ENCODE measurements around the gene STK32C.

STK32C gene

GRCh38 chr10:132258423-132258822, 49.3 kb downstream of the STK32C start (continued):
- TF ChIP-seq ZNF565 (CRISPR knock-in tag; conservative IDR thresholded peaks at IDR 0.05; ENCODE audit: low read depth) = no peak
- no peak for TF ChIP-seq POU6F1 (CRISPR knock-in tag; IDR thresholded peaks at IDR 0.05; ENCODE audit: borderline replicate concordance, low read depth)
- TF ChIP-seq PPARA (CRISPR knock-in tag; IDR thresholded peaks at IDR 0.05; ENCODE audit: borderline replicate concordance) = no peak
- no peak for TF ChIP-seq ZC3H10 (CRISPR knock-in tag; IDR thresholded peaks at IDR 0.05)

- TF ChIP-seq ZC3H10 (CRISPR knock-in tag; IDR thresholded peaks at IDR 0.05) (no peak), ZFP30 (CRISPR knock-in tag; IDR thresholded peaks at IDR 0.05) (no peak), ESRRG (CRISPR knock-in tag; IDR thresholded peaks at IDR 0.05) (no peak), TCF4 (CRISPR knock-in tag; IDR thresholded peaks at IDR 0.05; ENCODE audit: borderline replicate concordance) (no peak), PPARA (CRISPR knock-in tag; IDR thresholded peaks at IDR 0.05; ENCODE audit: borderline replicate concordance) (no peak), PATZ1 (CRISPR knock-in tag; IDR thresholded peaks at IDR 0.05; ENCODE audit: borderline replicate concordance) (no peak), CSDC2 (CRISPR knock-in tag; IDR thresholded peaks at IDR 0.05) (no peak), ZNF565 (CRISPR knock-in tag; conservative IDR thresholded peaks at IDR 0.05; ENCODE audit: low read depth) (no peak), BACH2 (CRISPR knock-in tag; IDR thresholded peaks at IDR 0.05; ENCODE audit: borderline replicate concordance) (no peak), TOX (CRISPR knock-in tag; IDR thresholded peaks at IDR 0.05; ENCODE audit: borderline replicate concordance) (no peak), ZFP3 (CRISPR knock-in tag; IDR thresholded peaks at IDR 0.05) (no peak), ZNF8 (CRISPR knock-in tag; IDR thresholded peaks at IDR 0.05) (no peak), OSR1 (CRISPR knock-in tag; IDR thresholded peaks at IDR 0.05) (no peak)
- ATAC-seq = no peak
Measured at GRCh38 chr10:132257907-132258306, 49.8 kb downstream of the STK32C start.

- ATAC-seq = peak; percentile 69
- TF ChIP-seq RARB (CRISPR knock-in tag; IDR thresholded peaks at IDR 0.05) (no peak), POU6F1 (CRISPR knock-in tag; IDR thresholded peaks at IDR 0.05; ENCODE audit: borderline replicate concordance, low read depth) (no peak), ZFP30 (CRISPR knock-in tag; IDR thresholded peaks at IDR 0.05) (no peak), OSR1 (CRISPR knock-in tag; IDR thresholded peaks at IDR 0.05) (no peak)
Measured at GRCh38 chr10:132257271-132257670, 50.5 kb downstream of the STK32C start.

GRCh38 chr10:132256866-132257265, 50.9 kb downstream of the STK32C start:
- no peak for ATAC-seq
- no peak for TF ChIP-seq ZC3H10 (CRISPR knock-in tag; IDR thresholded peaks at IDR 0.05)
- no peak for TF ChIP-seq CSDC2 (CRISPR knock-in tag; IDR thresholded peaks at IDR 0.05)
- TF ChIP-seq SNAI2 (CRISPR knock-in tag; IDR thresholded peaks at IDR 0.05) = no peak
- no peak for TF ChIP-seq TCF4 (CRISPR knock-in tag; IDR thresholded peaks at IDR 0.05; ENCODE audit: borderline replicate concordance)
- TF ChIP-seq ZNF8 (CRISPR knock-in tag; IDR thresholded peaks at IDR 0.05) = no peak
- TF ChIP-seq ISL1 (CRISPR knock-in tag; IDR thresholded peaks at IDR 0.05) = no peak
- TF ChIP-seq CSRNP3 (CRISPR knock-in tag; IDR thresholded peaks at IDR 0.05) = no peak
- TF ChIP-seq ZNF565 (CRISPR knock-in tag; conservative IDR thresholded peaks at IDR 0.05; ENCODE audit: low read depth) = no peak
- no peak for TF ChIP-seq PATZ1 (CRISPR knock-in tag; IDR thresholded peaks at IDR 0.05; ENCODE audit: borderline replicate concordance)
- no peak for TF ChIP-seq TOX (CRISPR knock-in tag; IDR thresholded peaks at IDR 0.05; ENCODE audit: borderline replicate concordance)
- TF ChIP-seq POU6F1 (CRISPR knock-in tag; IDR thresholded peaks at IDR 0.05; ENCODE audit: borderline replicate concordance, low read depth) = no peak

Measured in SK-N-SH treated with all-trans-retinoic acid at 6 μM for 48 hours (cell line).